ENCODE data around the gene PAK1IP1.

The PAK1IP1 gene

GRCh38 chr6:10696655-10697054, 1.9 kb downstream of the PAK1IP1 start:
- Histone ChIP-seq H3K79me2 (ENCODE audit: control insufficient read depth, low read length) (peaks cover 79% of the 10 kb centered on the region), H4K20me1 (ENCODE audit: control insufficient read depth, insufficient read depth, low read depth, low read length) (no peaks in the 10 kb centered on the region), H3K4me3 (ENCODE audit: low read length) (peak overlapping the region; percentile 79), H3K4me1 (ENCODE audit: control insufficient read depth, low read length) (peaks cover 21% of the 10 kb centered on the region), H3K4me2 (ENCODE audit: low read length) (peak overlapping the region; percentile 67), H3K27ac (ENCODE audit: low read depth, low read length) (no peak overlapping the region), H3K27me3 (ENCODE audit: control insufficient read depth, low read length) (no peaks in the 10 kb centered on the region), H3K9me2 (replicated peaks; ENCODE audit: control insufficient read depth, low read length) (no peaks in the 10 kb centered on the region), H3K9me3 (ENCODE audit: control insufficient read depth, insufficient read depth, low read length) (no peaks in the 10 kb centered on the region), H3F3A (ENCODE audit: control insufficient read depth, insufficient read depth) (peaks cover 3% of the 10 kb centered on the region; the same call in 1 of the 2 replicates), H3K36me3 (ENCODE audit: control insufficient read depth, low read length) (peaks cover 54% of the 10 kb centered on the region)
- no peak for TF ChIP-seq EZH2phosphoT487 (IDR thresholded peaks at IDR 0.05; ENCODE audit: borderline replicate concordance, low read length)
- TF ChIP-seq, protein P1, sequence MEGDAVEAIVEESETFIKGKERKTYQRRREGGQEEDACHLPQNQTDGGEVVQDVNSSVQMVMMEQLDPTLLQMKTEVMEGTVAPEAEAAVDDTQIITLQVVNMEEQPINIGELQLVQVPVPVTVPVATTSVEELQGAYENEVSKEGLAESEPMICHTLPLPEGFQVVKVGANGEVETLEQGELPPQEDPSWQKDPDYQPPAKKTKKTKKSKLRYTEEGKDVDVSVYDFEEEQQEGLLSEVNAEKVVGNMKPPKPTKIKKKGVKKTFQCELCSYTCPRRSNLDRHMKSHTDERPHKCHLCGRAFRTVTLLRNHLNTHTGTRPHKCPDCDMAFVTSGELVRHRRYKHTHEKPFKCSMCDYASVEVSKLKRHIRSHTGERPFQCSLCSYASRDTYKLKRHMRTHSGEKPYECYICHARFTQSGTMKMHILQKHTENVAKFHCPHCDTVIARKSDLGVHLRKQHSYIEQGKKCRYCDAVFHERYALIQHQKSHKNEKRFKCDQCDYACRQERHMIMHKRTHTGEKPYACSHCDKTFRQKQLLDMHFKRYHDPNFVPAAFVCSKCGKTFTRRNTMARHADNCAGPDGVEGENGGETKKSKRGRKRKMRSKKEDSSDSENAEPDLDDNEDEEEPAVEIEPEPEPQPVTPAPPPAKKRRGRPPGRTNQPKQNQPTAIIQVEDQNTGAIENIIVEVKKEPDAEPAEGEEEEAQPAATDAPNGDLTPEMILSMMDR (IDR thresholded peaks at IDR 0.05; ENCODE audit: low read depth, low read length, poor library complexity, severe bottlenecking): no peak

- H3K27me3 ChIP-seq (ENCODE audit: control insufficient read depth, low read length): no peaks in the 10 kb centered on the region
- peaks cover 22% of the 10 kb centered on the region for H3K36me3 ChIP-seq (ENCODE audit: control insufficient read depth, low read length)
- TF ChIP-seq, protein P1 (IDR thresholded peaks at IDR 0.05; ENCODE audit: low read depth, low read length, poor library complexity, severe bottlenecking): no peak
- no peak for TF ChIP-seq EZH2phosphoT487 (IDR thresholded peaks at IDR 0.05; ENCODE audit: borderline replicate concordance, low read length)
- no peaks in the 10 kb centered on the region for H3K79me2 ChIP-seq (ENCODE audit: control insufficient read depth, low read length)
- H3K4me3 ChIP-seq (ENCODE audit: low read length): no peak overlapping the region
- H3K4me1 ChIP-seq (ENCODE audit: control insufficient read depth, low read length): no peaks in the 10 kb centered on the region
- no peak overlapping the region for H3K27ac ChIP-seq (ENCODE audit: low read depth, low read length)
- peaks cover 12% of the 10 kb centered on the region for H3K9me3 ChIP-seq (ENCODE audit: control insufficient read depth, insufficient read depth, low read length)
- no peaks in the 10 kb centered on the region for H4K20me1 ChIP-seq (ENCODE audit: control insufficient read depth, insufficient read depth, low read depth, low read length)
- no peak overlapping the region for H3K4me2 ChIP-seq (ENCODE audit: low read length)
- peaks cover 22% of the 10 kb centered on the region for H3F3A ChIP-seq (ENCODE audit: control insufficient read depth, insufficient read depth)
- H3K9me2 ChIP-seq (replicated peaks; ENCODE audit: control insufficient read depth, low read length): no peaks in the 10 kb centered on the region
These were observed 19.2 kb downstream of the PAK1IP1 start for GRCh38 chr6:10713962-10714361.

GRCh38 chr6:10719296-10719963, 24.7 kb downstream of the PAK1IP1 start:
- H3K9me2 ChIP-seq (replicated peaks; ENCODE audit: control insufficient read depth, low read length): no peaks in the 10 kb centered on the region
- H3K4me1 ChIP-seq (ENCODE audit: control insufficient read depth, low read length): peaks cover 37% of the 10 kb centered on the region
- peak overlapping the region; percentile 74 for H3K4me3 ChIP-seq (ENCODE audit: low read length)
- H3F3A ChIP-seq (ENCODE audit: control insufficient read depth, insufficient read depth): peaks cover 14% of the 10 kb centered on the region
- H3K36me3 ChIP-seq (ENCODE audit: control insufficient read depth, low read length): peaks cover 9% of the 10 kb centered on the region; the same call in 1 of the 2 replicates
- H3K4me2 ChIP-seq (ENCODE audit: low read length): peak overlapping the region; percentile 73
- H3K79me2 ChIP-seq (ENCODE audit: control insufficient read depth, low read length): peaks cover 27% of the 10 kb centered on the region
- H4K20me1 ChIP-seq (ENCODE audit: control insufficient read depth, insufficient read depth, low read depth, low read length): no peaks in the 10 kb centered on the region
- TF ChIP-seq EZH2phosphoT487 (IDR thresholded peaks at IDR 0.05; ENCODE audit: borderline replicate concordance, low read length): no peak
- TF ChIP-seq, protein P1 (IDR thresholded peaks at IDR 0.05; ENCODE audit: low read depth, low read length, poor library complexity, severe bottlenecking): no peak
- no peak overlapping the region for H3K27ac ChIP-seq (ENCODE audit: low read depth, low read length)
- peaks cover 27% of the 10 kb centered on the region for H3K9me3 ChIP-seq (ENCODE audit: control insufficient read depth, insufficient read depth, low read length)
- H3K27me3 ChIP-seq (ENCODE audit: control insufficient read depth, low read length): no peaks in the 10 kb centered on the region
